Adrenal gland (tissue), 5 donors: Measurements from ENCODE around the gene IFT88.

Source experiments
- POLR2A ChIP-seq, 2 donors: fragments of 450-650 bp; IDR thresholded peaks; one replicate each; pipeline ENCODE4 v1.6.1; 2017; ENCODE audit warnings: antibody characterized with exemption in 2 of 2, mild to moderate bottlenecking in 2 of 2, moderate library complexity in 1 of 2
- TF ChIP-seq, protein P1 (sequence below), 6 experiments: fragments of 450-650 bp in 4 of 6; fragments of 200-600 bp in 2 of 6; sonication (generic) in 1 of 6; IDR thresholded peaks; 1 replicate in 5 of 6; 2 replicates in 1 of 6; pipeline versions ENCODE4 v1.5.1 to v1.8.0; 2016 to 2021; ENCODE audit warnings: antibody characterized with exemption in 6 of 6, mild to moderate bottlenecking in 2 of 6, moderate library complexity in 1 of 6
- donor health status: DM: no; HTN: no; CAD: no.

DNA sequence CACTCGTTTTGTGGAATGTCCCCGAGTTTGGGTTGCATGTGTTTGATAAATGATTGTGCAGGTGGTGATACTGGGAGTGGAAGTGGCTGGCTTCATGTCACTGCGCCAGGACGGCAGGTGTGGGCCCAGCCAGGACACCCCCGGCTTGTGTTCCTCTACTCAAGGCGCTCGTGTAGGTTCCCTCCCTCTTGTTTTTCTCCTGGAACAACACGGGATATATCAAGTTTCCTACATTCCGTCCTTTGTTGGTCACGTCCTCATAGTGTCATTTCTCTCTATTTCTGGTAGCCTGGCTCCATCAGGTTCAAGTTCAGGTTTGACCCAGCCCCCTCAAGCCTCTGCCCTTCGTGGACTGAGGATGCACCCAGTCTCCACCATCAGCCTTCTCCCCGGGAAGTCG lies 152.8 kb downstream of the IFT88 start:
- no peak for TF ChIP-seq POLR2A (IDR thresholded peaks at IDR 0.05)
- TF ChIP-seq, protein P1, sequence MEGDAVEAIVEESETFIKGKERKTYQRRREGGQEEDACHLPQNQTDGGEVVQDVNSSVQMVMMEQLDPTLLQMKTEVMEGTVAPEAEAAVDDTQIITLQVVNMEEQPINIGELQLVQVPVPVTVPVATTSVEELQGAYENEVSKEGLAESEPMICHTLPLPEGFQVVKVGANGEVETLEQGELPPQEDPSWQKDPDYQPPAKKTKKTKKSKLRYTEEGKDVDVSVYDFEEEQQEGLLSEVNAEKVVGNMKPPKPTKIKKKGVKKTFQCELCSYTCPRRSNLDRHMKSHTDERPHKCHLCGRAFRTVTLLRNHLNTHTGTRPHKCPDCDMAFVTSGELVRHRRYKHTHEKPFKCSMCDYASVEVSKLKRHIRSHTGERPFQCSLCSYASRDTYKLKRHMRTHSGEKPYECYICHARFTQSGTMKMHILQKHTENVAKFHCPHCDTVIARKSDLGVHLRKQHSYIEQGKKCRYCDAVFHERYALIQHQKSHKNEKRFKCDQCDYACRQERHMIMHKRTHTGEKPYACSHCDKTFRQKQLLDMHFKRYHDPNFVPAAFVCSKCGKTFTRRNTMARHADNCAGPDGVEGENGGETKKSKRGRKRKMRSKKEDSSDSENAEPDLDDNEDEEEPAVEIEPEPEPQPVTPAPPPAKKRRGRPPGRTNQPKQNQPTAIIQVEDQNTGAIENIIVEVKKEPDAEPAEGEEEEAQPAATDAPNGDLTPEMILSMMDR (IDR thresholded peaks at IDR 0.05) = no peak
